ENCODE measurements around the gene GPC6.

DNA sequence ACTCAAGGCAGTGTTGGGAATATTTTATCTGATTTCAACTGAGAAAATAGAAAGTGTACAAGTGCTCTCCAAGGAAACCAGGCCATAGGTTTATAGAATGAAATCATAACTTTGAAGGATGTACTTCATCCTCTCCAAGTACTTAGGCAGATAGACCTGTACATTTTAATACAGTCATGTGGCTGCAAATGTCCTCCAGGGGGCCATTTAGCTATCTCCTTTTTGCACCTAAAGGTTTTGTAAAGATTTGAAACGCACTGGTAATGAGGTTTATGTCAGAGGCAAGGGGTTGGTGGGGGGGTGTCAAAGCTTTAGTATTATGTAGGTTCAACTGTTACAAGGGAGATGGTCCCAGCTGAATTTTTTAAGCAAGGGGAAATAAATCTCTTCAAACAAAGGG lies 888.4 kb downstream of the GPC6 start:
- no peak for TF ChIP-seq EZH2phosphoT487 (IDR thresholded peaks at IDR 0.05; ENCODE audit: borderline replicate concordance)
- peak; percentile 38; the same call in 1 of the 2 replicates for TF ChIP-seq CTCF (conservative IDR thresholded peaks at IDR 0.05; ENCODE audit: low read length)
